Stimulated activated CD4-positive, alpha-beta T cell treated with anti-CD3 and anti-CD28 coated beads, Interleukin-1b, Interleukin-23, amount 100 ng/mL, for 1 hour (primary cell): Measurements from ENCODE around the gene SLC2A10.

Experiments used
- DNase-seq, 2 donors: peaks; one replicate each; pipeline ENCODE4 v3.0.0-alpha.2; 2020; ENCODE audit warnings: low read depth in 2 of 2

The SLC2A10 gene

GRCh38 chr20:46703435-46703834 lies 6.0 kb upstream of the SLC2A10 start:
- DNase-seq: no peak

DNA sequence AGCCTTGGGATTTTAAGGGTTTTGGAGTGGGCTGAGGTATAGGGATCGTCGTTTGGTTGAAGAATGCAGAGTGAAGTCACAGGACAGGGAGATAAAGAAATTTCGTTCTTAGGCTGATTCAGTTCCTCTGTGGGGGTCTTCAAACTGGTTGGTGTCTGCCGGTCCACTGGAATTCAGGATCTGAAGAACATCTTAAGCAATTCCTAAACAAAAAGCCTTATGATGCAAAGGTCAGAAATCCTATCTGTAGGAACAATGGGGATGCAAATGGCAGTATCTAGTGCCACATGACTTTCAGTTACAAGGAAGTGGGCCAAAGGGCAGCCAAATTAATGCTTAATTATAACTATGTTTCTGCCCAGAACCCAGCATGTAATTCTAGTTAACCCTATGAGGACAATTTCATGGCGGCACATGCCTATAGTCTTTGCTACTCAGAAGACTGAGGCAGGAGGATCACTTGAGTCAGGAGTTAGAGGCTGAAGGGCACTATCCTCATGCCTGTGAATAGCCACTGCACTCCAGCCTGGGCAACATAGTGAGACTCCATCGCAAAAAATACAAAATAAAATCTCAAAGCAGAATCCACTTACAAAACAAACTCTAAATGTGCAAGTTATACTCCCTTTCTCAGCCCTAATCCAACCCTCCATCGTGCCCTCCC lies 4.6 kb upstream of the SLC2A10 start:
- DNase-seq: no peak

- no peak for DNase-seq
Measured at GRCh38 chr20:46705378-46705729, 4.1 kb upstream of the SLC2A10 start.

GRCh38 chr20:46706242-46706641 lies 3.2 kb upstream of the SLC2A10 start:
- DNase-seq: no peak

DNA sequence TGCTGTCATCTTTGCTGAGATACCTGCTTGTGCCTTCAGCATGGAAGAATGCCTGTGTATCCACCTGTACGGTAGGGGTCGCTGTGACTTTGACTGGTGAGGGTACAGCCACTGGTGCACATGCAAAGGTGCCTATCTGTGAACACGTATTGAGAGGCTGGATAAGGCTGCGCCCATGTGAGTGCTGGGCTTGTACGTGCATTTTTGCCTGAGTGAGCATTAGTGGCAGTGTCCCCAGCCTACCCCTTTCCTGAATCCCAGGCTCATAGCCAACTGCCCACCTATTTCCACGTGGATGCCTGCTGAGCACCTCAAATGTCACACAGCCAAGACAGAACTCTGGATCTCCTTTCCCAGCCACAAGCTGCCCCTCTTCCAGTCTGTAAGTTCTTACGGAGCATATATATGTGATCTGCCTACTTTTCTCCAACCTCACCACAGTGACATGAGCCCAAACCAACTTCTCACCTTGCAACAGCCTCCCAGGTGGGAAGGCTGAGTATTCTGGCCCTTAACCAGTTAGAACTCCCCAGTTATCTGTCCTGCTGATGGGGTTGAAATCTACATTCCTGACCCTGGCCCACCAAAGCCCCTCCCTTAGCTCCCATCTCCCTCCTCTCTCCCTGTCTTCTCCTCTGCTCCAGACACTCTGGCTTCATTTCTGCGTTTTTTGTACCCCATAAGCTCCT lies 1.1 kb upstream of the SLC2A10 start:
- no peak for DNase-seq

- DNase-seq: no peak
Measured at GRCh38 chr20:46709055-46709458, 392 bp upstream of the SLC2A10 start.

DNA sequence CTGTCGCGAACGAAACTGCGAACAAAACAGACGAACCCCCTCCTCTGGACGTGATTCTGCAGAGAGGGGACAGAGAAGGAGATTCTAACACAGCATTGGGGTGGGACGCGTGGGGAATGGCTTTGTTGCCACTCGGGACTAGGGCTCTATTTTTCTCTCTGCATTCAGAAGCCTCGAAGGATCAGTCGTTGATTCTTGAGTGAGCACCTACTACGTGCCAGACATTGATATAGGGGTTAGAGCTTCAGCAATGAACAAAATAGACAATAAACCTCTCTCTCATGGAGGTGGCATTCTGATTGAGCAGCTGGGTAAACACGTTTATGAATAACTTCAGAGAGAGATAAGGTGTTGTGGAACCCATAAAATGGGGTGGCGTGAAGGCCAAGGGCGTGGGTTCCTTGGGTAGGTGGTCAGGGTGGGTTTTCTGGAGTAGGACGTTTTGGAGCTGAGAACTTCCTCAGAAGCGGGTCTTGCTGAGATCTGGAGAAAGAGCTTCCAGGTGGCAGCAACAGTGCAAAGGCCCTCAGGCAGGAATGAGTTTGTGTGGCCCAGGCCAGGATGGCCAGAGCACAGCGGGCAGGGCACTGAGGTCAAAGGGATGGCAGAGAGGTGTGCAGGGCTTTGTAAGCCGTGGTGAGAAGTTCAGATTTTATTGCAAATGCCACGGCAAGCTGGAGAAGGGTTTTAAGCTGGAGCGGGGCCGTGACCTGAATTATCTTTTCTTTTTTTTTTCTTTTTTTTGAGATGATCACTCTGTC lies 884 bp downstream of the SLC2A10 start:
- no peak for DNase-seq

DNA sequence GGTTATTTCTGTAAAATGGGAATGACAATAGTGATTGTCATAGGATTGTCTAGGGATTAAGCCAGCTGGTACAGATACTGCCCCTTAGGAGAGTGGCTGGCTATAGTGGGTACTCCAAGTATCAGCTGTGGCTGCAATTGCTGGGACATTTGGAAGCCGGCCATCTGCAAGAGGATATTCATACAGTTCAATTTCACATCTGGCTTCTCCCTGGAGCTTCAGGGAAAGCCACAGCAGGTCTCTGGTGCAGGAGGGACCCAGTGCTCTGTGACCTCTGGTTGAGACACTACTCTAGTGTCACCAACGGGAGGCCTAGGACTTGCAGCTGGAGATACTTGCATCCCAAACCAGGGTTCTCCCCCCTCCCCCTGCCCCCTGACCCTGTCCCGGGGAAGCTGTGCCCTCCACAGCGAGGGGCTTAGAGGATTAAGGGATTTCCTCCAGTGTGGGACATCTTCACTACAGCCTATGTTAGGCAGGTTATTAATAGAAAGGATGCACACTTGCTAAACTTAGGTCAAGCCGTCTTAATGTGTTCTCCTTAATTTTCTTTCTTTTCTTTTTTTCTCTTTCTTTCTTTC lies 2.7 kb downstream of the SLC2A10 start:
- DNase-seq: no peak

- no peak for DNase-seq
Measured at GRCh38 chr20:46713957-46714834, 4.7 kb downstream of the SLC2A10 start.

DNA sequence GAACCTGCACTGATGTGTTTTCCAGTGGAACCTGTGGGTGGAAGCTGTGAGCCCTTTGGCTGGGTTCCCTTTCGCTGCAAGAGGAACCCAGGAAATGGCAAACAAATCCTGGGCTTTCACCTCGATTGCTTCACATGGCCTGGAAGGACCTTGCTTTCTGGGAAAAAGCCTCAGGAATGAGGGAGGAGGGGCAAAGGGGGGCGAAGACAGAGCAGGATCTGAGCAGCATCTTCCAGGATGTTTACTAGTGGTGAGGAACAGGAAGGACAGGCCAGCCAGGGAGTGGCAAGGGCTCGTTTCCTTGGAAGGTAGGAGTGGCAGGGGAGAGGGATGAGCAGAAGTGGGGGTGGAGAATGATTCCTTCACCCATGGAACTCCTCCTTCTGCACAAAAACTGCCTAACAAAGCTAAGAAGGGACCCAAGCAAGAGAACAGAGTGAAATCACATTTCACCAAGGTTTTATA lies 5.9 kb downstream of the SLC2A10 start:
- no peak for DNase-seq

DNA sequence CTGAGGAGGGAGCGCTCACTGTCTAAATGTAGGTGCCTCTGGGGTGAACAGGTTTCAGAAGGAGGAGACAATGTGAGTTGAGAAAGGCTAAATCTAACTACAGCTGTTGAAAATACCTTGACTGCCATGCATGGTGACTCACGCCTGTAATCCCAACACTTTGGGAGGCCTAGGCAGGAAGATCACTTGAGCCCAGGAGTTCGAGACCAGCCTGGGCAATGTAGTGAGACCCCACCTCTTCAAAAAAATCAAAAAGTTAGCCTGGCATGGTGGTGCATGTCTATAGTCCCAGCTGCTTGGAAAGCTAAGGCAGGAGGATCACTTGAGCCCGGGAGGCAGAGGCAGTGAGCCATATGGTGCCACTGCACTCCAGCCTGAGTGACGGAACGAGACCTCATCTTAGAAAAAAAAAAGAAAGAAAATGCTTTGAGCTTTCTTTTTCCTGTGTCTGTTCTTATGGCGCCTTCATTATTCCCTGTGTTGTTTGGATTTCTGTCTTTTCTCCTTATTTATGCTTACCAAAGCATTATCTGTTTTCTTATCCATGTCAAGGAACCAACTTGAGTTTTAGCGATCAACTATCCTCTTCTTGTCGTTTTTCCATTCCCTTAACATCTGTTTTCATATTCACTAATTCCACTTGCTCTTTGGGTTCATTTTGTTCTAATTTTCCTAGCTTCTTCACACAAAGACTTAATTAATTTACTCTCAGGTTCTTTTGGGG lies 8.5 kb downstream of the SLC2A10 start:
- DNase-seq: no peak

DNA sequence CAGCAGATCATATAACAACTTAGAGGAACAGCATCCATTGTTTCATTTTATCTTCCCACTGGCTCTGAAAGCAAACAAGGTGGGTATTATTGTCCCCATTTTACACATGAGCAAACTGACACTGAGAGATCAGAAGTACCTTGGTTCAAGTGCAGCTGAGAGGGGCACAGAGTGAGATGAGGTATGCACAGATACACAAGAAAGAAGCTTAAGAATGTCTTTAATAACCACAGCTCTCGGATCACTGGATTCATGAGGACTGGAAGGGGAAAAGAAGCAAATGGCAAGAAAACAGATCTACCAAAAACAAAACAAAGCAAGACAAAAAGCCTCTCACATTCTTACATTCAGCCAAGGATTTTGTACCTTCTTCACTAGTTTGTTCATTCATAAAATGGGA lies 10.6 kb downstream of the SLC2A10 start:
- DNase-seq: no peak

DNA sequence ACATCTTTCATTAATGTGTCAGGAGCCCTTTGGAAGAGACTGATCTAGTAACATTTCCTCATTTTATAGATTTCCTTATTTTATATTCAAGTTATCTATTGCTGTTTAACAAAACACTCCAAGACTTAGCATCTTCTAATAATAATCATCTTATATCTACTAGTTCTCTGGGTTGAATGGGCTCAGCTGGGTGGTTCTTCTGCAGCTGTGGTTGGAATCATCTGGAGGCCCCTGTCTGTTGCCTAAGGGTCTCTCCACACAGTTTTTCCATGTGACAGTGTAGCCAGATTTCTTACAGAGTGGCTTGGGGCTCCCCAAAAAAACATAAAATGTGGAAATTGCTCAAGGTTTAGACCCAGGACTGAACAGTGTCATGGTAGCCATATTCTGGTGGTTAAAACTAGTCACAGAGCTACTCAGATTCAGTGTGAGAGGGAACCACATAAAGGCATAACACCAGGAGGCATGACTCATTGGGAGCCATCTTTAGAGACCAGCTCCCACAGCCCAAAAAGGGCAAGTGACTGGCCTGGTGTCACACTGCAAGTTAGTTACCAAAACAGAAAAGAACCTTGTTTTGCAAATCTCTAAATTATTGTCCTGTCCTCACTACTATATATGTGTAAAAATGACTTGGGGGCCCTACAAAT lies 11.5 kb downstream of the SLC2A10 start:
- no peak for DNase-seq

DNA sequence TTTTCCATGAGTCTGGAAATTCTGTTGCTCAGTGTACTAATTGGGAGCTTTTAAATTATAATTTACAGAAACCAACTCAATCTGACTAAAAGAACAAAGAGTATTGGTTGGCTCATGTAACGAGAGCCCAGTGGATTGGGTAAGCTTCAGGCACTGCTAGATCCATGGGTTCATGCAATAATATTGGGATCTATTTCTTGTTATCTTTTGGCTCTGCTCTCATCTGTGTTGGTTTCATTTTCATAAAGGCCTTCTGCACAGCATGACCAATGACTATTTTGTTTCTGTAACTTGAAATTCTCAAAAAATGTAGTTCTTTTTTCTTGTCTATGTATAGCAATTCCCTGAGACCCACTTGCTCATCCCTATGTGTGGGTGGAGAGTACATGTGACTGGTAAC lies 12.0 kb downstream of the SLC2A10 start:
- no peak for DNase-seq

- no peak for DNase-seq
Measured at GRCh38 chr20:46722450-46722849, 13.0 kb downstream of the SLC2A10 start.

- DNase-seq: no peak
Measured at GRCh38 chr20:46723039-46723438, 13.6 kb downstream of the SLC2A10 start.

GRCh38 chr20:46724343-46724959 lies 15.0 kb downstream of the SLC2A10 start:
- DNase-seq: no peak

GRCh38 chr20:46725186-46726165 lies 16.0 kb downstream of the SLC2A10 start:
- no peak for DNase-seq

DNA sequence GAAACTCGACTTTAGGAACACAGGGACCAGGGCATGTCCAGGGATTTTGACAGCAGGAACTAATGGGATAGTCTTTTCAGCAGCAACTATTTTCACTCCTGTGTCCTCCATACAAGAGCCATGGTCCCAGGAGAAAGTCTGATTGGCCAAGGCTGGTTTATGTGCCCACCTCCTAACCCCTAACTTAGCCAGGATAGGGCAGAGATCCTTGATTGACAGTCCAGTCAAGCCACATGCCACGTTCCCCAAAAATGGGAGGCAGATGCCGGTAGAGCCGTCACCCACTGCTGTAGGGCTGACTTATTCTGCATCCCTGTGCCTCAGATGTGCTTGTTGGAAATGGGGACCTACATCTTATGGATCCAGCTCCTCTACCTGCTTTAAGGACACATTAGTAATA lies 22.3 kb downstream of the SLC2A10 start:
- no peak for DNase-seq
